Thoracic aorta (tissue), 2 donors: ENCODE data around the gene KMT2B. TPM values are rescaled to one million over a fixed set of nuclear protein-coding genes. Genes with fewer than 3 reads are reported as not detected.

Experiments
- ATAC-seq: fragments of 150-250 bp; one replicate; pipeline ENCODE4 v1.8.0; 2017; ENCODE audit warnings: low read depth; ENCODE audit not compliant: insufficient number of reproducible peaks, low FRiP score
- DNase-seq: peaks from one replicate; pipeline ENCODE4 v3.0.0-alpha.2; 2020; ENCODE audit warnings: low spot score
- H3K27ac ChIP-seq, 2 donors: fragments of 200-600 bp; sonication (generic); 1 replicate in 1 of 2; 2 replicates in 1 of 2; pipeline ENCODE4 v1.5.1; 2016; ENCODE audit warnings: mild to moderate bottlenecking in 2 of 2, moderate library complexity in 2 of 2
- H3K27me3 ChIP-seq: fragments of 200-600 bp; sonication (generic); replicated peaks from 2 replicates; pipeline ENCODE4 v1.6.0; 2016; ENCODE audit warnings: mild to moderate bottlenecking; ENCODE audit not compliant: insufficient read depth
- H3K36me3 ChIP-seq: fragments of 200-600 bp; sonication (generic); one replicate; pipeline ENCODE4 v1.5.1; 2016
- H3K4me1 ChIP-seq, 2 donors: fragments of 200-600 bp; sonication (generic); 1 replicate in 1 of 2; 2 replicates in 1 of 2; pipeline versions ENCODE4 v1.5.1 to v1.6.0; 2016; ENCODE audit warnings: low read depth in 2 of 2, mild to moderate bottlenecking in 1 of 2; ENCODE audit not compliant: control insufficient read depth in 1 of 2
- H3K4me3 ChIP-seq: fragments of 200-600 bp; sonication (generic); 2 replicates; pipeline ENCODE4 v1.5.1; 2016; ENCODE audit warnings: mild to moderate bottlenecking
- H3K9me3 ChIP-seq: fragments of 200-600 bp; sonication (generic); 2 replicates; pipeline ENCODE4 v1.5.1; 2016
- CTCF ChIP-seq: fragments of 200-600 bp; sonication (generic); IDR thresholded peaks from one replicate; pipeline ENCODE4 v1.5.1; 2019; ENCODE audit warnings: antibody characterized with exemption
- total RNA-seq, 2 donors: library from RNA; depleted of rRNA; stranded (reverse); fragments of >200 nt; gene quantifications; one replicate each; pipeline versions ENCODE4 v1.1.0 to v1.2.3, GENCODE V29; 2016

KMT2B gene
- total RNA-seq, 2 donors from 2014 or later = 26.4 to 31.3 TPM

DNA sequence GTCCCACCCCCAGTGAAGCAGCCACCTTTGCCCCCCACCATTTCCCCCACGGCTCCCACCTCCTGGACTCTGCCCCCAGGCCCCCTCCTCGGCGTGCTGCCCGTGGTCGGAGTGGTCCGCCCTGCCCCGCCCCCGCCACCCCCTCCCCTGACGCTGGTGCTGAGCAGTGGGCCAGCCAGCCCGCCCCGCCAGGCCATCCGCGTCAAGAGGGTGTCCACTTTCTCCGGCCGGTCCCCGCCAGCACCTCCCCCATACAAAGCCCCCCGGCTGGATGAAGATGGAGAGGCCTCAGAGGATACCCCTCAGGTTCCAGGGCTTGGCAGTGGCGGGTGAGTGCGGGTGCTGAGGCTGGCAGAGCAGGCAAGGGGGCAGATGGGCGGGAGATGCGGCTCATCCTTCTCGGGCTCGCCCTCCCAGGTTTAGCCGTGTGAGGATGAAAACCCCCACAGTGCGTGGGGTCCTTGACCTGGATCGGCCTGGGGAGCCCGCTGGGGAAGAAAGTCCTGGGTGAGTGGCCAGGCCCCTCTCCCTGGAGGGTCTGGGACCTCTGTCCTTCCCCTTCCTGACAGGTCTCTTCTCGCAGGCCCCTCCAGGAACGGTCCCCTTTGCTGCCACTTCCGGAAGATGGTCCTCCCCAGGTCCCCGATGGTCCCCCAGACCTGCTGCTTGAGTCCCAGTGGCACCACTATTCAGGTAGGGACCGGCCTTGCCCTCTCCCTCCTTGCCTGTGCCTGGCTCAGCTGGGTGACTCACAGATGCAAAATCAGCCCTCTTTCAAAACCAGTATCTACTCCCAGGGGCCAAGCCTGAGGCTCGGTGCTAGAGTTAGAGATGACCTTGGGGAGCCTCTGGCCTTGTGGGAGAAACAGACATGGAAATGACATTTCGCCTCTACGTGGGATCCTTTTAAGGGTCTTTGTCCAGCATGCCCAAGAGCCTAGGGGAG is 15.7 kb downstream of the KMT2B start:
- H3K9me3 ChIP-seq = no peaks in the 10 kb centered on the region
- no peak for TF ChIP-seq CTCF
- no peak overlapping the region for H3K4me3 ChIP-seq
- H3K27ac ChIP-seq = no peak overlapping the region
- H3K27me3 ChIP-seq = no peaks in the 10 kb centered on the region
- peaks cover 70% of the 10 kb centered on the region for H3K36me3 ChIP-seq
- no peak for DNase-seq
- no peak for ATAC-seq
- H3K4me1 ChIP-seq = no peaks in the 10 kb centered on the region

DNA sequence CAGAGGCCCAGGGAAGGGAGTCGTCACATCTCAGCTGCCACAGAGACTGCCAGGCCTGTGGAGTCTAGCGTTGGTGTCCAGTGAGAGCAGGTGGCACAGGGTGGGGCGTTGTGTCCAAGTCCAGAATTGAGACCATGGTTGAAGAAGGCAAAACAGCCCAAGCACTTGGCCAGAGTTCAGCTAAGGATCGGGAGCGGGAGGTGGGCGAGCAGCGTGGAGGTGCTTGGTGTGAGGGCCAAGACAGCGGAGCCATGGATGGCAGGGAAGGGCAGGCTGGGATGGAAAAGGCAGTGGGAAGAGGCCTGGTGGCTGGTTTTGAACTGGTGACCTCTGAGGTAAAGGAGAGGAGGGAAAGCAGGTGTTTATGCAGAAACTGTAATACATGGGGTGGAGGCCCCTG is 16.5 kb downstream of the KMT2B start:
- H3K9me3 ChIP-seq = no peaks in the 10 kb centered on the region
- peaks cover 68% of the 10 kb centered on the region for H3K36me3 ChIP-seq
- H3K4me3 ChIP-seq = no peak overlapping the region
- peaks cover 0 to under 1% of the 10 kb centered on the region in 2 donors for H3K4me1 ChIP-seq
- no peak for ATAC-seq
- no peak overlapping the region for H3K27ac ChIP-seq
- TF ChIP-seq CTCF = no peak
- no peak for DNase-seq
- no peaks in the 10 kb centered on the region for H3K27me3 ChIP-seq

GRCh38 chr19:35734889-35735288 is 17.1 kb downstream of the KMT2B start:
- Histone ChIP-seq H3K36me3 (peaks cover 62% of the 10 kb centered on the region), H3K9me3 (no peaks in the 10 kb centered on the region), H3K27me3 (no peaks in the 10 kb centered on the region), H3K4me3 (no peak overlapping the region), H3K27ac (no peak overlapping the region), H3K4me1 (peaks cover 0 to 7% of the 10 kb centered on the region in 2 donors)
- TF ChIP-seq CTCF = no peak
- ATAC-seq (no peak), DNase-seq (no peak)

DNA sequence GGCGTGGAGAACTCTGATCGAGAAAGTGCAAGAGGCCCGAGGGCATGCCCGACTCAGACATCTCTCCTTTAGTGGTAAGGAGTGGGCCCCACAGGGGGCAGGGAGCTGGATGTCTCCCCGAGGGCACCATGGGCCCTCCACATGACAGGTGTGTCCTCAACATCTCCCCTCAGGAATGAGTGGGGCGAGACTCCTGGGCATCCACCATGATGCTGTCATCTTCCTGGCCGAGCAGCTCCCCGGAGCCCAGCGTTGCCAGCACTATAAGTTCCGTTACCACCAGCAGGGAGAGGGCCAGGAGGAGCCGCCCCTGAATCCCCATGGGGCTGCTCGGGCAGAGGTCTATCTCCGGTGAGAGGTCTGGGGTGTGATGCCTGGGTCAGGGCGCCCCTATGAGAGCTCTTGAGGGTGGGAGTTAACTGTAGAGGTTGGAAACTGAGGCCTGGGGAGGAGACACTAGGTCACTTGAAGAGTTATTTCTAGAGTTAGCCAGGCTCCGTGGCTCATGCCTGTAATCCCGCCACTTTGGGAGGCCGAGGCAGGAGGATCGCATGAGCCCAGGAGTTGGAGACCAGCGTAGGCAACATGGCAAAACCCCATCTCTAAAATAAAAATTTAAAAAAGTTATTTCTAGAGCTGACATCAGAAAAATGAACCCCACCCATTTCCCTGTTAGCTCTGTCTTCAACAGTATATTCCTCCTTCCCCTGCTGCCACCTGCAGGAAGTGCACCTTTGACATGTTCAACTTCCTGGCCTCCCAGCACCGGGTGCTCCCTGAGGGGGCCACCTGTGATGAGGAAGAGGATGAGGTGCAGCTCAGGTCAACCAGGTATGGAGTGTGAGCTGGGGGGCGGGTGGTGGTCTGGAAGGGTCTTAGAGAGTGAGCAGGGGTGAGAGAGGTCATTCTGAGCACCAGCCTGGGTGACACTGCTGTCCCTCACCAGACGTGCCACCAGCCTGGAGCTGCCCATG is 19.4 kb downstream of the KMT2B start:
- no peak overlapping the region for H3K4me3 ChIP-seq
- peaks cover 43% of the 10 kb centered on the region for H3K36me3 ChIP-seq
- H3K27ac ChIP-seq = no peak overlapping the region
- H3K27me3 ChIP-seq = no peaks in the 10 kb centered on the region
- TF ChIP-seq CTCF = no peak
- ATAC-seq (no peak), DNase-seq (no peak)
- peaks cover 0 to 15% of the 10 kb centered on the region in 2 donors for H3K4me1 ChIP-seq
- no peaks in the 10 kb centered on the region for H3K9me3 ChIP-seq
